ENCODE results near the gene ESR2.
"Not testable (repeated sequence)": the region's sequence is repeated elsewhere in the genome, so short reads cannot be mapped to it uniquely, and the experiment has no call there.

ESR2 gene

GRCh38 chr14:64220466-64220865, 73.7 kb downstream of the ESR2 start:
- no peak for DNase-seq (ENCODE audit: low spot score)

DNA sequence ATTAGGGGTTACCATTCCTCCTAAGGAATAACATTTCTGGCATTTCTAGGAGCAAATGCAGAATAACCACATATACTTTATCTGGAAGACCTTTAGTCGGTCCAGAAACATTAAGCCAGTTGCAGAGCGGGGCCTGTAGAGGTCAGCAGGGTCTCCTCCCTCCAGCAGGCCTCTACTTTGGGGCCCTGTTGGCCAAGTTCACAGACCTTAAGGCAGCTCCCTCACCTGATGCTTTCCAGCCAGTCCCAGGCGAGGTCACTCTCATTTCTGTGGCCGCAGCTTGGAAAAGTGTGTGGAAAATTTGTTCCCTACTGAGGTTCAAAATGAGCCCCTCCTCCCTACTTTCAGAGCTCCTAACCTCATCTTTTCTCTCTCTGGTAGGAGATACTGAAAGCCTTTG, 74.1 kb downstream of the ESR2 start:
- no peak for DNase-seq (ENCODE audit: low spot score)

DNA sequence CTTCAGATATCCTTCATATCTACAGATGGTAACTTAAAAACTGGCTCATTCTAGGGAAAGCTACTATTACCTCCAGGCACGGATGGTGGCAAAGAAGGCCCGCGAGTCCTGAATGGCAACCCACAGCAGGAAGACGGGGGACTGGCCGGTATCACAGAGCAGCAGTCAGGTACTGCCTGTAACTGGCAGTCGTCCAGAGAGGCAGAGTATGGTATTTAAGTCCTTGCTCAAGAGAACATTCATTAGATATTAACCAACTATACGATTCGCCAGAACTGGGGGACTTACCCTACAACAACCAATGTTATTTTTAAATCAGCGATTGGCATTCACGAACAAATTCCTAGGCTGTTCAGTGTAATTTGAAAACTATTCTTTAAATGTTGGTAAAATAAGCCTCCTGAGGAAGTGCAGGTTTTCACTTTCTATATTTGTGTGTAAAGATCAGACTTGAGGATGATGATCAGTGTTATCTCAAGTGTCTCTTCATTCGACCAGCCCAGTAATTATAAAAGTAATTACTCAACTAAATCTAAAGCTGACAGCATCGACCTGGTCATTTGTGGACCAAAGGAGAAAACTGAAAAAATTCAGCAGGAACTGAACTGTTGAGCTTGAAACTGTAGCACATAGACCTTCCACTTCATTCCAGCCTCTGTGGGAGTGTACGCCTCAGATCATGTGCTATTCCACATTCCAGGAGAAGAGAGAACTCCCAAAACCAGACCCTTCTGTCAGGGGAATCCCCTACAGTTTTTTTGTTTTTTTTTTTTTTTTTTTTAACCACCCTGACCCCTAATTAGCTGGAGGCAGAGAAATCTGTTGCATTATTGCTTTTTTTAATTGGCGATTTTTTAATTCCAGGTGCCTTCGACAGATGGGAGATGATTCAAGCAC, 75.6 kb downstream of the ESR2 start:
- DNase-seq (ENCODE audit: low spot score), result no peak

GRCh38 chr14:64217834-64218233, 76.3 kb downstream of the ESR2 start:
- DNase-seq (ENCODE audit: low spot score), result no peak

DNA sequence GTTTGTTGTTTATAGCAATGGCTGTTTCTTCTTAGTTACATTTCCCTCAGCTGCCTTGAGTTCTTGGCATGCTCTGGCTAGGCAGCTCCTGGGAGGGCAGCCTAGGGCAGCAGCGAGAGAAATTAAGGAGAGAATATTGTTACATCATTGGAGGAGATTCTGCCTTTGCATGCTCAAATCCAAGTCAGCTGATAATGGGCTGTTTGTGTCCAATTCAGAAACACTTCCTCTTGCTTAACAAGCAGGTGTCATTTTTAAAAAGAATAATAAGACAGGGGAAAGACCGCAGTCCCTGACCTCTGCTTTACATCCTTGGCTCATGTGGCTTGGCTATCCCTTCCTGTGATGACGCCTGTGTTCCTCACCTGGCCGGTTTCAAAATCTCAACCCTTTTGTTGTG, 76.9 kb downstream of the ESR2 start:
- DNase-seq (ENCODE audit: low spot score), result no peak

GRCh38 chr14:64215978-64216377, 78.2 kb downstream of the ESR2 start:
- no peak for DNase-seq (ENCODE audit: low spot score)

DNA sequence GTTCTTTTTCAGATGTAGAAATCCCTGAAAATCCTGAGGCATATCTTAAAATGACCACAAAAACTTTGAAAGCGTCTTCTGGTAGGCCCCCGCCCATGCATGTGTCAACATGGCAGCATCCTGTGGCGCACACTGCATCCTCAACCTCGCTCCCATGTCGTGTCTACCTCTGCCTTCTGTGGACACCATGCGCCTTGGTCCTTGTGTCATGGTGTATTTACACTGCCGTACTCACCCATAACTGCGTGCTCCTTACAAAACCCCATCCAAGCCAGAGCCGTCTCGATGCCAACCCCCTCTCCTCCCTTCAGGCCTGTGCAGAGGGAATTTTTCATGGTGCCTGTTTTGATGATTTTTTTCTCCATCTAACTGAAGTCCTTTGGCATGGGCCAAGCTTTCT, 78.9 kb downstream of the ESR2 start:
- no peak for DNase-seq (ENCODE audit: low spot score)

DNA sequence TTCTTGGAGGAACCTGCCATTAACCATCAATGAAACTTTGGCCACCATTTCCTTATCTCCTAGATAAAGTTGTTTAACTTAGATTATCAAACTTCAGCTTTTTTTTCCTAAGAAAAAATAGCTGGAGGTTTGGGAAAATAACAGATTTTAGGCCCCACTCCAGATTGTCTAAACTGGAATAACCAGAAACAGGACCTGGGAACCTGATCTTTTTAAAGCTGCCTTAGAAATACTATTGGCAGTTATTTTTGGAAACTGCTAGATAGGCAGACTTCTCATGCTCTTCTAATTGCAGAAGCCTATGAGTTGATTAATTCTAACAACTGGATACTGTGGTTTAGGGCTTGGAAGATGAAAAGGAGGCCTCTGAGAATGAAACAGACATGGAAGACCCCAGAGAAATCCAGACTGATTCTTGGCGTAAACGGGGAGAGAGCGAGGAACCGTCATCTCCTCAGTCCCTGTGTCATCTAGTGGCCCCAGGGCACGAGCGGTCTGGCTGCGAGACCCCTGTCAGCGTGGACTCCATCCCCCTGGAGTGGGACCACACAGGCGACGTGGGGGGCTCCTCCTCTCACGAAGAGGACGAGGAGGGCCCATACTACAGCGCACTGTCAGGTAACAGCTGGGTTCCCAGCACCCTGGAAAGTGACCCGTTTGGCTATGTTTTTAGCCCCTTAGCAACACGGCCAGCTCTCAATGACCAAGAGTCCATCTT, 80.2 kb downstream of the ESR2 start:
- no peak for DNase-seq (ENCODE audit: low spot score)

- DNase-seq (ENCODE audit: low spot score), result no peak
These were observed 81.1 kb downstream of the ESR2 start for GRCh38 chr14:64213086-64213485.

- DNase-seq (ENCODE audit: low spot score), result no peak
These were observed 81.5 kb downstream of the ESR2 start for GRCh38 chr14:64212666-64213065.

GRCh38 chr14:64210912-64211311, 83.3 kb downstream of the ESR2 start:
- not testable (repeated sequence) for DNase-seq (ENCODE audit: low spot score)

- DNase-seq (ENCODE audit: low spot score), result no peak
These were observed 84.0 kb downstream of the ESR2 start for GRCh38 chr14:64210216-64210615.

DNA sequence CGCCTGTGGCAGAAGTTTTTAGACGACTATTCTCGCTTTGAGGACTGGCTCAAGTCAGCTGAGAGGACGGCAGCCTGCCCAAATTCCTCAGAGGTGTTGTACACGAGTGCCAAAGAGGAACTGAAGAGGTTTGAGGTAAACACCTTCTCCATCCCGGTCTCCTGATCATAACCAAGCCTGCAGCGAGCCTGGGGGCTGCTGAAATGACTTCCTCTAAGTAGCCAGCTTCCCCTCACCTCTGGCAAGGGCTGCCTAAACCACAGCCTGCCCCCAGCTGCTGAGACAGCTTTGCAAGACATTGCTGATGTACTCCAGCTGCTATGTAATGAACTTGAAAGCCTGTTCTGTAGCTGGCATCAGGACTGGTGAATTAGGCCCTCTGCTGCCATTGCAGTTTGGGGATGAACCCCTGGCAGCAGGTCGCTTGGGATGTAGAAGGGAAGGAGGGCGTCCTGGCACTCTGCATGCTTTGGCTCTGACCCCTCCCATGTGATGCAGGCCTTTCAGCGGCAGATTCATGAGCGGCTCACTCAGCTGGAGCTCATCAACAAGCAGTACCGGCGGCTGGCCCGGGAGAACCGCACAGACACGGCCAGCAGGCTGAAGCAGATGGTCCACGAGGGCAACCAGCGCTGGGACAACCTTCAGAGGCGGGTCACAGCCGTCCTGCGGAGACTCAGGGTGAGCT, 84.6 kb downstream of the ESR2 start:
- no peak for DNase-seq (ENCODE audit: low spot score)

GRCh38 chr14:64208981-64209380, 85.2 kb downstream of the ESR2 start:
- no peak for DNase-seq (ENCODE audit: low spot score)

GRCh38 chr14:64208261-64208660, 85.9 kb downstream of the ESR2 start:
- DNase-seq (ENCODE audit: low spot score), result no peak

DNA sequence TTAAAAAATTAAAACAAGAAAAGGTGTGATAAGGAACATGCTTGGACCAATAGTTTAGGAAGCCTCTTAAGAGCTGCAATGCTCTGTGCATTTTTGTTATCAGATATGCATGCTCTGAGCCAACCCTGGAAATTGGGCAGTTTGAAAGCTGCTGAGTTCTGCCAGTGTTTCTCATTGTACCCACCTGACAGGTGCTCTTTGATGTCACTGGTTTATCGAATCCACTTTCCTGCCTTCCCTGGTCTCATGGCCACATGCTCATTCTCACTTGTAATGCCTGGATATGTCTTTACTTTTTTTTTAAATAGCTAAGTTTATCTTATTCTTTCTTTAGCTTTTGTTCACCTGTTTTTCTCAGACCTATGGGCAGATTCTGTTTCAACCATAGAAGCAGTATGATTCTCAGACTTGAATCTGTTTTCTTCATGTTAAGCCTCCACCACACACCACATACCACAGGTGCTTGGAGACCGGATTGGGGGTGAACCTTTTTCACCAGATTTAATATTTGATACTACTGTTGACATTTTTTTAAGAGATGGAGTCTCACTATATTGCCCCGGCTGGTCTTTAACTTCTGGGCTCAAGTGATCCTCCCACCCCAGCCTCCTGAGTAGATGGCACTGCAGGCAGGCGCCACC, 90.7 kb downstream of the ESR2 start:
- DNase-seq (ENCODE audit: low spot score), result no peak

DNA sequence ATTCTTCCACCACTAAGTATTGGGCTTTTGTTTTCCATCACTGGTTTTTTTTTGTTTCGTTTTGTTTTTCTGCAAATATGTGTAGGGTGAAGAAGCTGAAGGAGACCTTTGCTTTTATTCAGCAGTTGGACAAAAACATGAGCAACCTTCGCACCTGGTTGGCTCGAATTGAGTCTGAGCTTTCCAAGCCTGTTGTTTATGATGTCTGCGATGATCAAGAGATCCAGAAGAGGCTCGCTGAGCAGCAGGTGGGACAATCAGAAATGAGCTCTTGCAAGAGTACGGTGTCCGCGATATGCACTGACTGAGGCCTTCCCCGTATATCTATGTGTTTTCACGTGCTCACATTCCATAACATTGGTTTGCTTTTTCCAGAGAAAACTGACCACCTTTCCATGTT, 91.5 kb downstream of the ESR2 start:
- DNase-seq (ENCODE audit: low spot score), result no peak

- no peak for DNase-seq (ENCODE audit: low spot score)
These were observed 92.1 kb downstream of the ESR2 start for GRCh38 chr14:64201921-64202545.

DNA sequence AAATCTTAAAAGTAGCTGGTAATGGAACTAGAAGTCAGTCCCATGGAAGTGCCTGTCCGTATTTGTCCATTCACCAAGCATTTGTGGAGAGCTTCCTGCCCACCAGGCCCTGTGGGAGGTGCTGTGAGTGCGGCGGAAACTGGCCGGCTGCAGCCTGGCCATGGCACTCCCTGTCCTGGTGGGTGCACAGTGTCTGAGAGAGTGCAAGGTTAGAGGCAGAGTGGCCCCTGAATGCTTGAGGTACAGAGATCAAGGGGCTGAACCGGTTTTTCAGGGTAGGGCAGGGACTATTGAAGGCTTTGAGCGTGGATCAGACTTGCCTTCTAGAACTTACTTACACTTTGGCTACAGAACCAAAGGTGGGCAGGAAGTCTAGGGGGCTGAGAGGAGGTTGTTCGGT, 92.9 kb downstream of the ESR2 start:
- no peak for DNase-seq (ENCODE audit: low spot score)

DNA sequence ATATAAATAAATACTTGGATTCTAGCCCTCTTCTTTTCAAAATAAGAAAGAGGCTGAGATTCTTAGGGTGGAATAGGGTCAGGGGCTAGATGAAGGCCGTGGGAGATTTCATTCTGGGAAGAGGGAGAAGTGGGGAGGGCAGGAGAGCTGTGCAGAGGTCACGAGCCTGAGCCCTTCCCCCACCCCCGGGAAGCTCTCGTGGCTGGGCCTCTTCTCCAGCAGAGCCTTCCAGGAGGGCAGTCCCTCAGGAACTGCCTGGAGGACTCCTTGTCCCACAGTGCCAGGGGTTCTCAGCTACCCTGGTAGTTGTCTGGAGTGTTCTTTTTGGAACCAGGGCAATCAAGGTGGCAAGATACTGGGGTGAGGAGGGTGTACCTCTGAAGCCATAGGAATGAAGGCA, 94.0 kb downstream of the ESR2 start:
- DNase-seq (ENCODE audit: low spot score), result no peak

GRCh38 chr14:64198486-64198885, 95.7 kb downstream of the ESR2 start:
- DNase-seq (ENCODE audit: low spot score), result no peak

DNA sequence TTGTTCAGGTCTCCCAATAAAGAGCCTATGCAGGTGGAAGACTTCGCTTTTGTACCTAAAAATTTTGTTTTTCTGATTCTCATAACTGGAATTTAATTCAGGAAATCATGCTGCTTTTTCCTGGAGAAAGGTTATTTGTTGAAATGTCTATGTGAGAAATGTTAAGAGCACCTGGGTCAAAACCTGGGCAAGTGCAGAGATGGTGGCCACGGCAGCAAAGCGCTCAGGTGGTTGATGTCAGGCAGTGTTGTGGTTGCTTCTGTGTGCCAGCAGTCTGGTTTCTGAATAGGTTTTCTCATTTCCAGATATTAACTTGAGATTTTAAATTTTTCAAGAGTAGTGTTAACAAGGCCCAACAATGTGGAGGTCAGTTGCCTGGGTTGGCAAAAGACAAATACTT, 96.2 kb downstream of the ESR2 start:
- no peak for DNase-seq (ENCODE audit: low spot score)

Measured in hepatic stellate cell (primary cell).